Renal pelvis (tissue), 4 donors: ENCODE data around the gene TRIM29. TPM values are rescaled to one million over a fixed set of nuclear protein-coding genes. Genes with fewer than 3 reads are reported as not detected.

Source experiments
- DNase-seq: peaks from one replicate; pipeline ENCODE4 v3.0.0-alpha.2; 2013
- polyA plus RNA-seq, 3 donors: library from polyadenylated mRNA; unstranded; fragments of 120-200 nt; gene quantifications; one replicate each; pipeline ENCODE4 v1.2.1, GENCODE V29; 2013; ENCODE audit not compliant: insufficient read length in 3 of 3

Gene TRIM29
- polyA plus RNA-seq, 3 donors = 1.3 to 2.3 (median 1.7) TPM

DNA sequence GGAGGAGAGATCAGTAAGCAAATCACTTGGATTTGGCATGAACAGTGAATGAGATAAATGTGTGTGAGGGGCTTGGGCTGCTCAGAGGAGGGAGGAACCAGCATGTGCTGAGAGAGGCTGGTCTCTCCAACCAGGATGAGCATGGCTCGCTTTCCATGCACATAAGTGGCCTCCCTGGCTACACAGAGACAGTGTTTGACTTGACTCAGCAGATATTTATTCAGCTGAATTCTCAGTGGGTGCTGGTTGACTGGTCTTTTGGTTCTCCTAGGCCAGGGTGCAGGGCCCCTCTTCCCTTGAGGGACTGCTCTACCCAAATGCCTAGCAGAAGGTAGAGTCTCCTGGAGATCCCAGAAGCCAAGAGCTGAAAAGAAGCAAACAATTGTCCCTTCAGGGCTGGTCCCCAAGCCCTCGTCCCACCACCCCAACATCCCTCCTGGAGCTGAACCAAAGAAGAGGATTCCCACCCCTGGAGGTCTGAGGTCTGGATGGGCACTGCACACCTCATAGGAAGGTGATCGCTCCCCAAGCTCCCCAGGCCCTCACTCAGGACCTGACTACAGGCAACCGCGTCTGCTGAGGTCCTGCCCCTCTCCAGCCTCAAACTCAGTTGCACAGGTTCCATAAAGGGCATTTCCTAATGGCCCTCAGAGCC, 3.3 kb upstream of the TRIM29 start:
- DNase-seq = no peak

GRCh38 chr11:120139316-120140069, 1.6 kb upstream of the TRIM29 start:
- DNase-seq = no peak

DNA sequence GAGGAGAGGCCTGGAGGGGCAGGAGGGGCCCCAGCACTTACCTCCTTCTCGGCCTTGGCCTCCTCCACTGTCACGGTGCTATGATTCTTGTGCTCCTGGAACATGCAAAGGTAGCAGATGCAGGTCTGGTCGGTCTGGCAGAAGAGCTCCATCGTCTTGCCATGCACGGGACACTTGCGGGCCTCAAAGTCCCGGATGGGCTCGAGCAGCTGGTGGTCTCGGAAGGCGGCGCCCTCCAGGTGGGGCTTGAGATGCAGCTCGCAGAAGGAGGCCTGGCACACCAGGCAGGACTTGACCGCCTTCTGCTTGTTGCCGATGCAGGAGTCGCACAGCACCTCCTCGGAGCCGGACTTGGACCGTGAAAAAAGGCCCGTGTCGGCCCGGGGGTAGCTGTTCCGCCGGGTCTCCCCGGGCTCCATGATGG, 714 bp downstream of the TRIM29 start:
- DNase-seq = no peak

DNA sequence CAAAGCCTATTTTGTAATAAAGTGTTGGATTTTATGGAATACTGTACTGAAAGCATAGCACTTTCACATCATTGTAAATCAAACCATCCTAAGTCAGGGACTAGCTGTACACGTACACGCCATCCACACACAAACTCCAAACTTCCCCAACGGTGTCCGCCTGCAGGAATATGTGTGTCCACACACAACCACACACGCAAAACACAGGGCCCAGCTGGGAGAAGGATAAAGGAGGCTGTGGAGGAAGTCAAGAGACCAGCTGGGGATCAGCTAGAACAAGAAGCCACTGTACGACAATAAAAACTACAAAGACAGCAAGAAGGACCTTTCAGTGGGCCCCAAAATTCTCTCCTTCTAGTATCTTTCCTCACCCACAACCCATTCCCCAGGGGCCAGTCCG, 1.6 kb downstream of the TRIM29 start:
- no peak for DNase-seq

- no peak for DNase-seq
Observed at GRCh38 chr11:120135838-120136237, 2.1 kb downstream of the TRIM29 start.

DNA sequence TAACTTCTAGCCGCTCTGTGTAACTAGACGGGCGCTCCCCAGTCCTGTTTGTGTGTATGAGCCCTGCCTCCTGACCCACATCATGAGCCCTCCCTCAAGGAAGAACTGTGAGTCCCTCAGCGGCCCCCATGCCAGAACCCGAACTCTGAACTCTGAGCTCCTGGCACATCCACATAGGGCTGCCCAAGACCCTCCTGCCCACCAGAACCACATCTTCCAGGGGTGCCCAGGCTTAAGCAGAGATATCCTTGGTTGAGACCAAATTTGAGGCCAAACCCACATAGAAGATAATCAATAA, 3.0 kb downstream of the TRIM29 start:
- no peak for DNase-seq

GRCh38 chr11:120134106-120134930, 3.6 kb downstream of the TRIM29 start:
- DNase-seq = no peak

- no peak for DNase-seq
Observed at GRCh38 chr11:120133216-120134105, 4.5 kb downstream of the TRIM29 start.

GRCh38 chr11:120132645-120133185, 5.2 kb downstream of the TRIM29 start:
- DNase-seq = no peak

GRCh38 chr11:120131941-120132644, 5.8 kb downstream of the TRIM29 start:
- no peak for DNase-seq

DNA sequence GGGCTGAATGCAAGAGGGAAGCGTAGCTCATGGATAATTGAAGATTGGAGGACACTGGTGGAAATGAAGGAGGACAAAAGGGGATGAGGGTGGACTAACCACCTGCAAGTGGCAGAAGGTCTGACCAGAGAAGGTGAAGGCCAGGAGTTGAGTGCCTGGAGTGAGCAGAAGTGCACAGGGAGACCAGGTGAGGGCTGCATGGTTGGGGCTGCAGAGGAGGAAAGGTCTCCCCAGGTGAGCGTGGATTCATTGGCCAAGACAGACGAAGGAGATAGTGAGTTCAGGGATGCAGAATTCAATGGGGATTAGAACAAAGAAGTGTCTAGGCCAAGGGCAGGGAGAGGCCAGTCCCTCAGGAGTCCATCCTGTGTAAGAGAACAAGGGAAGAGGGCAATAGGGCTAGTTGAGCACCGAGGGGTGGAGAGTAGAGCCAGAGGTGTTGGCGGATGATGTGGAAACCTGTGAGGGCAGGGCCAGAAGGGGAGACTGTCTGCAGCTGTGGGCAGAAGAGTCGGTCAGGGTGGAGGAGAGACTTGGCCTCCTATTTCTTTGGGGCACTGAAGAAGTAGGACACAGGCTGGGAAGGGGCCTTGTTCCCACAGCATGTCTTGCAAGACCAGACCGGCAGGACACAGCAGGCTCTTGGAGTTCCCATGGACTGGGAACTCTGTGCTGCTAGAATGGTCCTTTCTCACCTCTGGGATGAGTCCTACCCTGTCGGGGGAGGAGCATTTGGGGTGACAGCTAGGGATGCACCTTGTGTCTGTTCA, 6.7 kb downstream of the TRIM29 start:
- DNase-seq = no peak

- DNase-seq = no peak
Observed at GRCh38 chr11:120130176-120130980, 7.5 kb downstream of the TRIM29 start.

DNA sequence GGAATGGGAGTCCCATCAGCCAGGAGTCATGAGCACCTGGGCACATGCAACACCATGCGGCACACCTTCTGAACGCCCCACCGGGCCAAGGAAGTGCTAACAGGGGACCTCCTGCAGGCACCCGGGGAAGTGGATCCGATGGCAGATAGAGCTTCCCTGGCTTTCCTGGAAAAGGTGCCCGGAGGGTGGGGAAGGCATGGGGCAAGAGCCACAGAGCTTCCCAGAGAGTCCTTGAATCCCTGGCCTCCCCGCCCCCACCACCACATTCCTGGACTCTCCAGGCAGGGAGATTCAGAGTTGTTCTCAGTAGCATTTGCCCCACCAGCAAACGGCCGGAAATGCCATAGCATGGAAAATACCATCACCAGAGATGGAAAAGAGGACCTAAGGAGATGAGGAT, 8.3 kb downstream of the TRIM29 start:
- no peak for DNase-seq

DNA sequence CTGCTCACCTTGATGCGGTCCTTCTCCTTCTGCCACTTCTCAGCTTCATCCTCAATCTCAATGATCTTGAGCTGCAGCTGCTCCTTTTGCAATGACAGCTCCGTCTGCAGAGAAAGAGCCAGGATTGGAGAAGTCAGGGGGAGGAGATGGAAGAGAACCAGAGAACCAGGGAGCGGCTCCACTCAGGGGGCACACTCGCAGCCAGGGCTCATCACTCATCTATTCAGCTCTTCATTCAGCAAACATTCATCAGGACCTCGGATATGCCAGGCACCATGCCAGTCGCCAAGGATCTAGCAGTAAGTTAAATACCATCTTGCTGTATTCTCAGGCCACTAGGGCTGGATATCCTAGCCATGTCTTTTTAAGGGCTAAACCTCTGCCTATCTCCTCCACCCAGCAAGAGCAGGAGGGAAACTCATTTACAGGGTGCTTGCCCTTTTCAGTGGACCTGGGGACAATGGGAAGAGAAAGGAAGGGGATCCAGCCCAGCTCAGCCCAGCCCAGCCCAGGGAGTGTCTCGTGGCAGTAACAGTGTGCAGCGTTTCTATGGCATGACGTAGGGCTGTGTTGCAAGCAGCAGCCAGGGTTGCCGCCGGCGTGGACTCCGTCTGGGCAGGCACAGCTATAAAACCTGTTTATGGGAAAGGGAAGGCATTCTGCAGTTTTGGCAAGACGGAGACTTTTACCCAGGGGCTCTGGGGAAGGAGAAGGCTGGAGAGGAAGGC, 9.4 kb downstream of the TRIM29 start:
- DNase-seq = peak; percentile 33

DNA sequence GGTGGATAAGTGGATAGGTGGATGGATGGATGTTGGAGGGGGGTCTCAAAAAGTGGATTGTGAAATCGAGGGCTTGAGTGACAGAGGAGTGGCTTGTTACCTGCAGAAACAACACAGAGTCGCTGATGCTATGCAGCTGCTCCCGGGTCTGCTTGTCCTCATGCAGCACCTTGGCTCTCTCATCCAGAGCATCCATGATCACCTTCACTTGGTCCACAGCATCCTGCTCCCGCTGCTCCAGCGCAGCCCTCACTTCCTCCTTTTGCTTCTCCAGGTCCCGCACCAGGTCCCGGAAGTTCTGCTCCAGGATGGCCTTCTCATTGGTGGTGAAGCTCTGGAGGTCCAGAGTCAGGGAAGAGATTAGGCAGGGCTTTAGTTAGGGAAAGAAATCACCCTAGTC, 10.7 kb downstream of the TRIM29 start:
- no peak for DNase-seq

- no peak for DNase-seq
Observed at GRCh38 chr11:120126620-120127019, 11.3 kb downstream of the TRIM29 start.

DNA sequence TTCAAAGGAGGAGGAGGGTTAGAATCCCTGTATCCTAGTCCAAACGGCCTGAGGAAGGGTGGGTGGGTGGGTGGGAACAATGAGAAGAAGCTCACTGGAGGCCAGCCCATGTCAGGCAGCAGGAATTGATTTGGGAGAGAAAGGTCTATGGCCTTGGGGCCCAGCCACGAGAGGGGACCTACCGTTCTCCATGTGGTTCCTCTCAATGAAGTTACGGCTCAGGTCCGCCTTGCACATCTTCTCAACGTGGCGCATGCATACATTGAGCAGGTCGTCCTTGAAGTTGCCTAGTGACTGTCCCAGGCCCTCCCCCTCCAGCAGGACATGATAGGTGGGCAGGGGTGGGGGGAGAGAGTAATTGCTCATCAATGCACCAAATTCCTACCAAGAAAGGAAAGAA, 12.4 kb downstream of the TRIM29 start:
- no peak for DNase-seq

DNA sequence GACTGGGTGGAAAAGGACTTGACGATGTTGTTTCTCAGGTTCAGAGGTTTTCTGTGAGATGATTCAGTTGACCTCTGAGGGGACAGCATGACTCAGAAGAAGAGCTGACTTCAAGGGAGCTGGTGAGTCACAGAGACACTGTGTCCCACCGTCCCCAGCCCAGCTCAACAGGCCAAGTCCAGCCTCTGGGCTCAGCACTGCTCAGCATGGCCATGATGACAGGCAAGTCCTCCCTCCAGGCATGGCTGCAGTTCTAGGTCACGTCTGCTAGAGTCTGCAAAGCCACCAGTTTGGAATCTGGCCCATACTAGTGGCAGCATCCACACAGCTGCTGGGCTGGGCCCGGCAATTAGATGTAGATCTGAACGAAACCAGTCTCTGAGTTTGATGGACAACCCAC, 12.9 kb downstream of the TRIM29 start:
- no peak for DNase-seq

GRCh38 chr11:120124355-120124754, 13.6 kb downstream of the TRIM29 start:
- DNase-seq = no peak
